CD4-positive, alpha-beta T cell (primary cell): ENCODE measurements around the gene ANGPTL2. TPM values are rescaled to one million over a fixed set of nuclear protein-coding genes. Genes with fewer than 3 reads are reported as not detected.

Experiments used
- ATAC-seq: fragments of 200-7000 bp; cut with Tn5 transposase; one replicate; pipeline ENCODE4 v1.10.0; 2022; ENCODE audit warnings: mild to moderate bottlenecking; ENCODE audit not compliant: poor library complexity
- CTCF ChIA-PET: fragments of 350-600 bp; sonication (Branson Sonifier 250); formaldehyde crosslinking; loops from one replicate; lab custom pipeline; 2021; ENCODE audit warnings: antibody characterized with exemption, inconsistent platforms; lab: Charles Lee
- POLR2A ChIA-PET: fragments of 350-600 bp; sonication (Branson Sonifier 250); formaldehyde crosslinking; loops from one replicate; lab custom pipeline; 2021; ENCODE audit warnings: antibody characterized with exemption, inconsistent platforms; lab: Charles Lee
- DNase-seq, 14 experiments: peaks; one replicate each; pipeline ENCODE4 v3.0.0-alpha.2; 2013 to 2020; ENCODE audit warnings: mixed read lengths in 2 of 14
- H3K27ac ChIP-seq, 2 donors: one replicate each; pipeline versions ENCODE4 v1.5.1 to v1.7.0; 2013; ENCODE audit warnings: low read length in 2 of 2, low read depth in 1 of 2, mild to moderate bottlenecking in 1 of 2
- H3K27me3 ChIP-seq, 2 experiments: 1 replicate in 1 of 2; 2 replicates in 1 of 2; pipeline versions ENCODE4 v1.6.1 to v1.7.0; 2013; ENCODE audit warnings: low read length in 2 of 2, control low read depth in 1 of 2, mild to moderate bottlenecking in 1 of 2, moderate library complexity in 1 of 2; ENCODE audit not compliant: insufficient read depth in 2 of 2, control insufficient read depth in 1 of 2
- H3K36me3 ChIP-seq: one replicate; pipeline ENCODE4 v1.6.1; 2013; ENCODE audit warnings: low read length, control low read depth; ENCODE audit not compliant: insufficient read depth
- H3K4me1 ChIP-seq: one replicate; pipeline ENCODE4 v1.6.1; 2013; ENCODE audit warnings: low read length, control low read depth; ENCODE audit not compliant: insufficient read depth
- H3K4me3 ChIP-seq: one replicate; pipeline ENCODE4 v1.5.1; 2013; ENCODE audit warnings: mild to moderate bottlenecking, low read length, moderate library complexity
- H3K9me3 ChIP-seq, 2 experiments: 1 replicate in 1 of 2; 2 replicates in 1 of 2; pipeline versions ENCODE4 v1.6.1 to v1.7.0; 2013; ENCODE audit warnings: low read length in 2 of 2, mild to moderate bottlenecking in 2 of 2, control low read depth in 1 of 2, moderate library complexity in 1 of 2; ENCODE audit not compliant: control insufficient read depth in 1 of 2, insufficient read depth in 1 of 2
- H3K27ac Mint-ChIP-seq: one replicate; pipeline ENCODE4 v1.8.0; 2020; ENCODE audit warnings: mixed read lengths
- H3K27me3 Mint-ChIP-seq: one replicate; pipeline ENCODE4 v1.8.0; 2021; ENCODE audit warnings: mixed read lengths
- H3K36me3 Mint-ChIP-seq: one replicate; pipeline ENCODE4 v1.8.0; 2021; ENCODE audit warnings: low read depth, mixed read lengths
- H3K4me1 Mint-ChIP-seq: one replicate; pipeline ENCODE4 v1.8.0; 2021; ENCODE audit warnings: low read depth, mixed read lengths
- H3K4me3 Mint-ChIP-seq: one replicate; pipeline ENCODE4 v1.8.0; 2020; ENCODE audit warnings: mild to moderate bottlenecking, mixed read lengths
- H3K9me3 Mint-ChIP-seq: one replicate; pipeline ENCODE4 v1.8.0; 2020; ENCODE audit warnings: mixed read lengths
- CTCF ChIP-seq: fragments of 200-600 bp; IDR thresholded peaks from one replicate; pipeline ENCODE4 v1.8.0; 2022; ENCODE audit warnings: antibody characterized with exemption, mild to moderate bottlenecking
- intact Hi-C, 2 experiments: fragments of 100-400 bp; cut with DNase I in 1 of 2; cut with micrococcal nuclease in 1 of 2; formaldehyde crosslinking; loops; one replicate each; pipeline versions ENCODE4 v1.15.1 to v1.9.0; 2023 to 2025; cut with DNase I, micrococcal nuclease
- total RNA-seq, 174 experiments: library from RNA in 2 of 174; stranded (reverse) in 2 of 174; gene quantifications; one replicate each; pipeline ENCODE4 v1.2.3 and lab custom pipeline; 2021 to 2026

Gene ANGPTL2
- total RNA-seq, 2 experiments from 2014 or later = not detected

- intact Hi-C loops = no loop called here
- H3K4me3 Mint-ChIP-seq = no peak overlapping the region
- H3K27ac ChIP-seq = no peak overlapping the region
- H3K27me3 ChIP-seq = no peaks in the 10 kb centered on the region
- no peaks in the 10 kb centered on the region for H3K4me1 ChIP-seq
- no peak for TF ChIP-seq CTCF
- ChIA-PET POLR2A (interaction anchor here (0.8 kb wide), 1 partner anchor 134 kb away, joined by 4 read pairs; no protein-coding TSS in a partner anchor), CTCF (no interaction called here)
- H3K4me1 Mint-ChIP-seq = no peaks in the 10 kb centered on the region
- H3K9me3 ChIP-seq = no peaks in the 10 kb centered on the region
- H3K4me3 ChIP-seq = no peak overlapping the region
- no peak for ATAC-seq
- no peaks in the 10 kb centered on the region for H3K36me3 ChIP-seq
- no peaks in the 10 kb centered on the region for H3K9me3 Mint-ChIP-seq
- H3K36me3 Mint-ChIP-seq = no peaks in the 10 kb centered on the region
- H3K27me3 Mint-ChIP-seq = no peaks in the 10 kb centered on the region
- no peak overlapping the region for H3K27ac Mint-ChIP-seq
- DNase-seq = no peak
These were observed 16.8 kb upstream of the ANGPTL2 start for GRCh38 chr9:127139071-127139731.

GRCh38 chr9:127138444-127138843 is 16.0 kb upstream of the ANGPTL2 start:
- Histone ChIP-seq H3K27ac (no peak overlapping the region), H3K4me3 (no peak overlapping the region), H3K9me3 (no peaks in the 10 kb centered on the region), H3K4me1 (no peaks in the 10 kb centered on the region), H3K36me3 (no peaks in the 10 kb centered on the region), H3K27me3 (no peaks in the 10 kb centered on the region)
- Mint-ChIP-seq H3K4me3 (no peak overlapping the region), H3K27me3 (no peaks in the 10 kb centered on the region), H3K4me1 (no peaks in the 10 kb centered on the region), H3K27ac (no peak overlapping the region), H3K9me3 (no peaks in the 10 kb centered on the region), H3K36me3 (no peaks in the 10 kb centered on the region)
- intact Hi-C loops = no loop called here
- TF ChIP-seq CTCF = no peak
- POLR2A ChIA-PET = interaction anchor here (0.8 kb wide), 1 partner anchor 133 kb away, joined by 4 read pairs; no protein-coding TSS in a partner anchor
- ATAC-seq (no peak), DNase-seq (peak in 1 of 14 experiments; percentile 8)
- CTCF ChIA-PET = interaction anchor here (0.6 kb wide), 1 partner anchor 138 kb away, joined by 3 read pairs; no protein-coding TSS in a partner anchor

- Histone ChIP-seq H3K4me3 (no peak overlapping the region), H3K27me3 (no peaks in the 10 kb centered on the region), H3K9me3 (no peaks in the 10 kb centered on the region), H3K36me3 (no peaks in the 10 kb centered on the region), H3K27ac (no peak overlapping the region), H3K4me1 (no peaks in the 10 kb centered on the region)
- ChIA-PET CTCF (interaction anchor here (0.6 kb wide), 1 partner anchor 137 kb away, joined by 3 read pairs; no protein-coding TSS in a partner anchor), POLR2A (no interaction called here)
- no peaks in the 10 kb centered on the region for H3K9me3 Mint-ChIP-seq
- no peak overlapping the region for H3K4me3 Mint-ChIP-seq
- H3K4me1 Mint-ChIP-seq = no peaks in the 10 kb centered on the region
- no peak for TF ChIP-seq CTCF
- intact Hi-C loops = no loop called here
- DNase-seq (no peak), ATAC-seq (no peak)
- no peaks in the 10 kb centered on the region for H3K27me3 Mint-ChIP-seq
- H3K27ac Mint-ChIP-seq = no peak overlapping the region
- H3K36me3 Mint-ChIP-seq = no peaks in the 10 kb centered on the region
These were observed 15.4 kb upstream of the ANGPTL2 start for GRCh38 chr9:127137640-127138360.
